ENCODE data around the gene TRPV3.

- no peak for TF ChIP-seq EZH2 (IDR thresholded peaks at IDR 0.05; ENCODE audit: insufficient read depth, low read length)
- TF ChIP-seq, protein P1, sequence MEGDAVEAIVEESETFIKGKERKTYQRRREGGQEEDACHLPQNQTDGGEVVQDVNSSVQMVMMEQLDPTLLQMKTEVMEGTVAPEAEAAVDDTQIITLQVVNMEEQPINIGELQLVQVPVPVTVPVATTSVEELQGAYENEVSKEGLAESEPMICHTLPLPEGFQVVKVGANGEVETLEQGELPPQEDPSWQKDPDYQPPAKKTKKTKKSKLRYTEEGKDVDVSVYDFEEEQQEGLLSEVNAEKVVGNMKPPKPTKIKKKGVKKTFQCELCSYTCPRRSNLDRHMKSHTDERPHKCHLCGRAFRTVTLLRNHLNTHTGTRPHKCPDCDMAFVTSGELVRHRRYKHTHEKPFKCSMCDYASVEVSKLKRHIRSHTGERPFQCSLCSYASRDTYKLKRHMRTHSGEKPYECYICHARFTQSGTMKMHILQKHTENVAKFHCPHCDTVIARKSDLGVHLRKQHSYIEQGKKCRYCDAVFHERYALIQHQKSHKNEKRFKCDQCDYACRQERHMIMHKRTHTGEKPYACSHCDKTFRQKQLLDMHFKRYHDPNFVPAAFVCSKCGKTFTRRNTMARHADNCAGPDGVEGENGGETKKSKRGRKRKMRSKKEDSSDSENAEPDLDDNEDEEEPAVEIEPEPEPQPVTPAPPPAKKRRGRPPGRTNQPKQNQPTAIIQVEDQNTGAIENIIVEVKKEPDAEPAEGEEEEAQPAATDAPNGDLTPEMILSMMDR (IDR thresholded peaks at IDR 0.05; ENCODE audit: insufficient read depth, low read depth, low read length): no peak
Measured at GRCh38 chr17:3574231-3574630, 16.6 kb upstream of the TRPV3 start.

Measured in astrocyte (in vitro differentiated cells and primary cell).